Peyer's patch (tissue), 4 donors: ENCODE measurements around the gene AFMID.

ENCODE experiments used
- POLR2A ChIP-seq, 2 donors: fragments of 450-650 bp; IDR thresholded peaks; one replicate each; pipeline ENCODE4 v1.5.1; 2017; ENCODE audit warnings: antibody characterized with exemption in 2 of 2, mild to moderate bottlenecking in 2 of 2, moderate library complexity in 2 of 2
- TF ChIP-seq, protein P1 (sequence below), 6 experiments: fragments of 450-650 bp in 4 of 6; fragments of 200-600 bp in 2 of 6; sonication (generic) in 1 of 6; IDR thresholded peaks; one replicate each; pipeline ENCODE4 v1.5.1; 2017 to 2019; ENCODE audit warnings: antibody characterized with exemption in 6 of 6, mild to moderate bottlenecking in 3 of 6, moderate library complexity in 1 of 6

DNA sequence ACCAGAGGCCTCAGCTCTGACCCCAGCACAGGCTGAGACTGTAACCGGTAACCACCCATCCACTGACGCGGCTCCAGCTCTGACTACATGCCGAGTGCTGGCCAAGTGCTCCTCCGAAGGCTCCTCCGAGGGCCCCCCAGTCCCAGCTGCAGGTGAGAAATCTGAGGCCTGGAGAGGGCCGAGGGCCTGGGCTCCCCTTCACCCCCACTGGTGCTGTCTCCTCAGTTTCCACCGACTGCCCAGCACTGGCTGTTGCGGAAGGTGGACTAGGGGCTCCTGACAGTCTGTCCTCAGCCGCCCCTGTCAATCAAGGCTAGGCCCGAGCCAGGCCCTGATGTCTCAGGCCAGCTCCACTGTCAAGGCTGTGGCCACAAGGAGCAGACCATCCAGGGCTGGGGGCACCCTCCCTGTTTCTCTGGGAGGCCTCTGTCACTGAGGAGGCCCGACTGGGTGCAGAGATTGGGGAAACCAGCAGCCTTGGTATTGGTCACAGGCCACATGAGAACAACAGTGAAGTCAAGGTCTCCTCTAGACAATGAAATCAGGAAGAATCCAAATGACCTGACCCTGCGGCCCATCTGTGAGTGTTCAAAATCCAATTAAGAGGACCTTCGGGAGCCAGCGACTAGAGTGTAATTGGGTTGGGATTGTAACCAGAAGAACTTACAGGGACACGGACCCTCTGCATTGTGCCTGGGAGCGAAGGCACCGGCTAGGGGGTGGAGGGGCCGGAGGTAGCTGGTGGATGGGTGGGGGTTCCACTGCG, 49.4 kb downstream of the AFMID start:
- TF ChIP-seq, protein P1, sequence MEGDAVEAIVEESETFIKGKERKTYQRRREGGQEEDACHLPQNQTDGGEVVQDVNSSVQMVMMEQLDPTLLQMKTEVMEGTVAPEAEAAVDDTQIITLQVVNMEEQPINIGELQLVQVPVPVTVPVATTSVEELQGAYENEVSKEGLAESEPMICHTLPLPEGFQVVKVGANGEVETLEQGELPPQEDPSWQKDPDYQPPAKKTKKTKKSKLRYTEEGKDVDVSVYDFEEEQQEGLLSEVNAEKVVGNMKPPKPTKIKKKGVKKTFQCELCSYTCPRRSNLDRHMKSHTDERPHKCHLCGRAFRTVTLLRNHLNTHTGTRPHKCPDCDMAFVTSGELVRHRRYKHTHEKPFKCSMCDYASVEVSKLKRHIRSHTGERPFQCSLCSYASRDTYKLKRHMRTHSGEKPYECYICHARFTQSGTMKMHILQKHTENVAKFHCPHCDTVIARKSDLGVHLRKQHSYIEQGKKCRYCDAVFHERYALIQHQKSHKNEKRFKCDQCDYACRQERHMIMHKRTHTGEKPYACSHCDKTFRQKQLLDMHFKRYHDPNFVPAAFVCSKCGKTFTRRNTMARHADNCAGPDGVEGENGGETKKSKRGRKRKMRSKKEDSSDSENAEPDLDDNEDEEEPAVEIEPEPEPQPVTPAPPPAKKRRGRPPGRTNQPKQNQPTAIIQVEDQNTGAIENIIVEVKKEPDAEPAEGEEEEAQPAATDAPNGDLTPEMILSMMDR (IDR thresholded peaks at IDR 0.05): no peak
- no peak for TF ChIP-seq POLR2A (IDR thresholded peaks at IDR 0.05)
